ENCODE results near the gene CASTOR1. TPM values are rescaled to one million over a fixed set of nuclear protein-coding genes. Genes with fewer than 3 reads are reported as not detected.
A peak's percentile ranks its signal among the peaks of the same experiment; 100 is the strongest.

Gene CASTOR1
- total and polyA plus RNA-seq, 7 donors = 5.3 to 15.0 (median 9.2) TPM; not detected in 1

DNA sequence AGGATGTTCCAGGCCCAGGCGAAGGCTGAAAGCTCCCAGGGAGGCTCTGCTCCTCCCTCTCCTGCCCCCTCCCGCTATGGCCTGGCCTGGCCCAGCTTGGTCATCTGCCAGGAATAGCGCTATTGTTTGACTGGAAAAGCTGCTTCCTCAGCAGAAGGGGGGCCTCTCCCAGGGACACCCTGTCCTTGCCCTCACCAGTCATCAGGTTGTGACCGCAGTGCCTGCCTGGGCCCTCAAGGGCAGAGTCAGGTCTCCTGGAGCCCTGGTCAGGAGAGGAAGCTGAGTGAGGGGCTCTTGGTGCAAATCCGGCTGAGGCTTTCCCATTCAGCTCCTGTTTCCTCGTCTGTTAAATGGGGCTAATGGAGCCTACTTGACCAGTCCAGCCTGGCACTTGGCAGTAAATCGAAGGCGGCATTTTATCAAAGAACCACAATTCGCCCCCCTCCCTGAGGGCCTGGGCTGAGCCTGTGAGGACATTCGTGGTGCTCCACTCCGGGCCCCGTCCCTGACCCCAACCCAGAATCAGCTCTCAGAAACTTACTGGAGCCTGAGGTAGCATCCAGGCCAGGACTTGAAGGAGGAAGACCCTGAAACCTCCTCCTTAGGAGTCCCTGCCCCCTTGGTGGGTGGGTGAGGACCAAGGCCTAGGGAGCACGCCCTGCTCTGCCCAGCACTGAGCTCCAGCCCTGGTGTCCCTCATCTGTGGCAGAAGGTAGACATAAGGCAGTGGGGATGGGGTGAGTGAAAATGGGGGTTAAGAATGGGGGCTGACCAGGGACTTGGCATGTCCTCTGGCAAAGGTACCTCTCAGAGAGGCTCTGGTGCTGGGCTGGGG, 2.0 kb upstream of the CASTOR1 start:
- H3K36me3 ChIP-seq = peaks cover 23 to 52% (median 37%) of the 10 kb centered on the region in 4 donors
- TF ChIP-seq, protein P1, sequence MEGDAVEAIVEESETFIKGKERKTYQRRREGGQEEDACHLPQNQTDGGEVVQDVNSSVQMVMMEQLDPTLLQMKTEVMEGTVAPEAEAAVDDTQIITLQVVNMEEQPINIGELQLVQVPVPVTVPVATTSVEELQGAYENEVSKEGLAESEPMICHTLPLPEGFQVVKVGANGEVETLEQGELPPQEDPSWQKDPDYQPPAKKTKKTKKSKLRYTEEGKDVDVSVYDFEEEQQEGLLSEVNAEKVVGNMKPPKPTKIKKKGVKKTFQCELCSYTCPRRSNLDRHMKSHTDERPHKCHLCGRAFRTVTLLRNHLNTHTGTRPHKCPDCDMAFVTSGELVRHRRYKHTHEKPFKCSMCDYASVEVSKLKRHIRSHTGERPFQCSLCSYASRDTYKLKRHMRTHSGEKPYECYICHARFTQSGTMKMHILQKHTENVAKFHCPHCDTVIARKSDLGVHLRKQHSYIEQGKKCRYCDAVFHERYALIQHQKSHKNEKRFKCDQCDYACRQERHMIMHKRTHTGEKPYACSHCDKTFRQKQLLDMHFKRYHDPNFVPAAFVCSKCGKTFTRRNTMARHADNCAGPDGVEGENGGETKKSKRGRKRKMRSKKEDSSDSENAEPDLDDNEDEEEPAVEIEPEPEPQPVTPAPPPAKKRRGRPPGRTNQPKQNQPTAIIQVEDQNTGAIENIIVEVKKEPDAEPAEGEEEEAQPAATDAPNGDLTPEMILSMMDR (IDR thresholded peaks at IDR 0.05) = no peak
- TF ChIP-seq POLR2A (IDR thresholded peaks at IDR 0.05) (no peak), EP300 (IDR thresholded peaks at IDR 0.05) (peak in 3 of 4 donors; percentile 95 to 97 (median 97)), POLR2AphosphoS5 (IDR thresholded peaks at IDR 0.05) (peak; percentile 87 to 94 (median 92))
- intact Hi-C loops (cut with DNase I) = loop anchor here (2.0 kb wide), 1 partner anchor 20 kb away; no protein-coding TSS in a partner anchor
- no peaks in the 10 kb centered on the region for H3K27me3 ChIP-seq
- no peak overlapping the region for H3K4me3 ChIP-seq
- 71 to 78% methylated on average over 13 of the region's 13 CpGs for WGBS, 2 donors
- H3K27ac ChIP-seq = peak overlapping the region; percentile 95 to 98 (median 96)
- H3K4me1 ChIP-seq = peaks cover 0 to 42% (median 35%) of the 10 kb centered on the region in 4 donors
- no peaks in the 10 kb centered on the region for H3K9me3 ChIP-seq
- peak; percentile 97 for DNase-seq

DNA sequence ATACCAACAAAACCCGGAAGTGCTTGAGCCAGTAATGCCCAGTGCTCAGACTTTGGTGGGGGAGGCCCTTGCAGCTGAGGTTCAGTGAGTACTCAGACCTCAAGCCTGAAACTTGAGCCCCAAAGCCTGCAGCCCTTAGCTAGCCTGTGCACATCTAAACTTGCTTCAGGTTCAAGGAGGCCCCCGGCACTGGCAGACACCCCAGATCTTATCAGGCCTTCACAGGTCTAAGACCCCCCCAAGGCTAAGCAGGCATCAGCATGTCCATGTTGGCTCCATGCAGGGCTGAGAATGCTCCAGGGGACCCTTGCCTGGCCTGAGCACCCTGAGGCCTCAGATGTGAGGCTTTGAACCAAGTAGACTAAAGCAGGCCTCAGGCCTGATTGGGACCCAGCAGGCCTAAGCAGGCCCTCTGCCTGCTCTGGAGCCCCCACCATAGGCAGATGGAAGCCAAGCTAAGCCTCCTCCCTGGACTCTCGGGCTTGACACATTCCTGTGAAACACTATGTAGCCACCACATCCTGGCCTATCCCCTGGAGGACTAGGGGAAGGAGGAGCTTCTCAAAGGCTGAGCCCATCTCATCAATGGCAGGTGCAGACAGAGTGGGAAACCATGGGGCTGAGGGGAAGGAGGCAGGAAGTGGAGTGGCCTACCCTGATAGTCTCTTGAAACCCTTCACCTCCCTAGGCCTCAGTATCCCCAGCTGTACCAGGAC, 1.2 kb upstream of the CASTOR1 start:
- H3K4me3 ChIP-seq = peak overlapping the region; percentile 28 to 95 (median 92)
- peaks cover 0 to 42% (median 35%) of the 10 kb centered on the region in 4 donors for H3K4me1 ChIP-seq
- 49 to 62% methylated on average over 3 of the region's 3 CpGs for WGBS, 2 donors
- H3K27ac ChIP-seq = peak overlapping the region; percentile 95 to 98 (median 96)
- intact Hi-C loops (cut with DNase I) = loop anchor here (2.0 kb wide), 1 partner anchor 20 kb away; no protein-coding TSS in a partner anchor
- TF ChIP-seq, protein P1 (IDR thresholded peaks at IDR 0.05) = no peak
- no peak for TF ChIP-seq POLR2AphosphoS5 (IDR thresholded peaks at IDR 0.05)
- no peak for TF ChIP-seq POLR2A (IDR thresholded peaks at IDR 0.05)
- no peak for TF ChIP-seq EP300 (IDR thresholded peaks at IDR 0.05)
- H3K27me3 ChIP-seq = no peaks in the 10 kb centered on the region
- H3K36me3 ChIP-seq = peaks cover 23 to 52% (median 36%) of the 10 kb centered on the region in 4 donors
- H3K9me3 ChIP-seq = no peaks in the 10 kb centered on the region
- no peak for DNase-seq

DNA sequence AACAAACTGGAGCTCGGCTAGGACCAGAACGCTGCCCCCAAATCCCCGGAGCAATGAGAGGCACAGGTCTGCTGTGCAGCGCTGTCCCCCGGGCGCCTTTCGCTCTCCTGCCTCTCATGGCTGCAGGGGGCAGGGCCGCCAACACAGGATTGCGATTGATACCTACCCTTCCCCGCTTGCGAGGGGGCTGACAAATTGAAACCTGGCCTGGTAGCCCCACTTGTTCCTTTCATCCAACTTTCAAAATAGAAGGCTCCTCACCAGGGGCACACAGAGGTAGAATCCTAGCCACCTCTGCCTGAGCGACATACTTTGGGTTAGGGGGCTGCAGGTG, 642 bp upstream of the CASTOR1 start:
- no peaks in the 10 kb centered on the region for H3K27me3 ChIP-seq
- H3K4me1 ChIP-seq = peaks cover 0 to 42% (median 35%) of the 10 kb centered on the region in 4 donors
- intact Hi-C loops (cut with DNase I) = loop anchor here (1.0 to 2.0 kb wide), 2 partner anchors 21 to 66 kb away; partner anchors contain the start of gene SF3A1
- 27 to 46% methylated on average over 12 of the region's 12 CpGs for WGBS, 2 donors
- DNase-seq = no peak
- no peak for TF ChIP-seq EP300 (IDR thresholded peaks at IDR 0.05)
- no peak for TF ChIP-seq POLR2A (IDR thresholded peaks at IDR 0.05)
- TF ChIP-seq POLR2AphosphoS5 (IDR thresholded peaks at IDR 0.05) = no peak
- TF ChIP-seq, protein P1 (IDR thresholded peaks at IDR 0.05) = no peak
- H3K4me3 ChIP-seq = peak overlapping the region; percentile 28 to 95 (median 92)
- peak overlapping the region; percentile 95 to 98 (median 96) for H3K27ac ChIP-seq
- H3K9me3 ChIP-seq = no peaks in the 10 kb centered on the region
- peaks cover 23 to 52% (median 32%) of the 10 kb centered on the region in 4 donors for H3K36me3 ChIP-seq

DNA sequence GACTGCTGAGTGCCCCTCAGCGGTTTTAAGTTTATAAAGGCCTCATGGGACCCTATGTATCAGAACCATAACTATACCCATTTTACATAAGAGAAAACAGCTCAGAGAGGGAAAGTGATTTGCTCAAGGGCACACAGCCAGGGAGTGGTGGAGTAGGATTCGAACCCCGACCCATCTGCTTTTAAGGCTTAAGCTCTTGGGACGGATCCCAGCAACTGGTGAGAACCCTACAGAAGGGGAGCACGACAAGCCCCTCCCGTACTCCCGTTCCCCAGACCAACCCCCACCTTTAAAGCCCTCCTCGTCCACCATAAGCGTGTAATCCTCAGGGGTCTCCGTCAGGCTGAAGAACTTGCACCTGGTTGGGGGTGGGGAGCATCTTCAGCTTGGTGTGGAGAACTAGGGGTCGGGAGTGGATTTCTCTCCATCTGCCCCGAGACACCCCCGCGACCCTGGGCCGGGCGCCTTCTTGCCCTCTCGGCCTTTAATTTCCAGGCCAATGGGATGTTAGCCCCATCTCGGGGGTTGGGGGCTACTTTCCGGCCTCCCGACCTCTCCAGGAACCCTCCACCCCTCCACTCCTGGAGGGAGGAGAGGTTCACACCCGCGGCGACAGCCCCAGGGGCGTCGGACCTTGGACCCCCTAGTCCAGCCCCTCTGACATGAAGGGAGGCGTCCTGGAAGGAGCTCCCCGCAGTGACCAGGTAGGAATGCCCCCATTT, 725 bp downstream of the CASTOR1 start:
- DNase-seq = peak; percentile 72
- intact Hi-C loops (cut with DNase I) = loop anchor here (1.0 kb wide), 3 partner anchors 38 to 99 kb away; partner anchors contain the start of genes RNF215, SF3A1 and TBC1D10A
- peak overlapping the region; percentile 90 to 95 (median 93) for H3K4me3 ChIP-seq
- WGBS, 2 donors = 14 to 17% methylated on average over 27 of the region's 27 CpGs
- H3K4me1 ChIP-seq = peaks cover 0 to 42% (median 35%) of the 10 kb centered on the region in 4 donors
- H3K27me3 ChIP-seq = no peaks in the 10 kb centered on the region
- TF ChIP-seq, protein P1 (IDR thresholded peaks at IDR 0.05) = no peak
- TF ChIP-seq POLR2AphosphoS5 (IDR thresholded peaks at IDR 0.05) = no peak
- no peak for TF ChIP-seq POLR2A (IDR thresholded peaks at IDR 0.05)
- TF ChIP-seq EP300 (IDR thresholded peaks at IDR 0.05) = no peak
- peaks cover 14 to 48% (median 21%) of the 10 kb centered on the region in 4 donors for H3K36me3 ChIP-seq
- H3K9me3 ChIP-seq = no peaks in the 10 kb centered on the region
- H3K27ac ChIP-seq = peak overlapping the region; percentile 95 to 98 (median 96)

Measured in sigmoid colon (tissue), 7 donors.